Cortex of kidney (tissue), 1 donor: ENCODE results near the gene PPM1H.

ENCODE experiments used
- DNase-seq: peaks from one replicate; lab custom pipeline; 2025; lab: John Stamatoyannopoulos, UW

The PPM1H gene

DNA sequence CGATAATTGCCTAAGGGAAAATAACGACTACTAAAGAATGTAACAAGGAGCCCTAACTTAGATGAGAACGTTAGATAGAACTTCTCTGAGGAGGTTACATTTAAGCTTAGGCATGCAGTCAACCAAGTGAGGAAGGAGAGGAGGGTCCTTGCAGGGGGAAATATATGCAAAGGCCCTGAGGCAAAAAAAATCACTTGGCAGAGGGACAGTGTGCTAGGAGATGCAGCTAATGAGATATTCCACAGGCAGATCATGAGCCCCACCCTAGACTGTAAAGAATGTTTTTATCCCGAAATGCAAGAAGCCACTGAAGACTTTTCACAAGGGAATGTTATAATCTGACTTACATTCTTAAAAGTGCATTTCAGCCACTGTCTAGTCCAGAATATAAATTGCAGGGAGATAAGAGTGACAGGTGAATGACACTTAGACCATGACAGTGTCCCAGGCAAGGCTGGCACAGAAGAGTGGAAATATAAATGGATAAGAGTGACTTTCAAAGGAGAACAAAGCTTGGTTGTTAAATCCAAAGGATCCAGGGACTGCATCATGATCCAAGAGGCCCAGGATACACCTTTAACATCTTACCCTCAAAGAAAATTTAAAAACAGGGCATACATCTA, 61.0 kb downstream of the PPM1H start:
- no peak for DNase-seq

DNA sequence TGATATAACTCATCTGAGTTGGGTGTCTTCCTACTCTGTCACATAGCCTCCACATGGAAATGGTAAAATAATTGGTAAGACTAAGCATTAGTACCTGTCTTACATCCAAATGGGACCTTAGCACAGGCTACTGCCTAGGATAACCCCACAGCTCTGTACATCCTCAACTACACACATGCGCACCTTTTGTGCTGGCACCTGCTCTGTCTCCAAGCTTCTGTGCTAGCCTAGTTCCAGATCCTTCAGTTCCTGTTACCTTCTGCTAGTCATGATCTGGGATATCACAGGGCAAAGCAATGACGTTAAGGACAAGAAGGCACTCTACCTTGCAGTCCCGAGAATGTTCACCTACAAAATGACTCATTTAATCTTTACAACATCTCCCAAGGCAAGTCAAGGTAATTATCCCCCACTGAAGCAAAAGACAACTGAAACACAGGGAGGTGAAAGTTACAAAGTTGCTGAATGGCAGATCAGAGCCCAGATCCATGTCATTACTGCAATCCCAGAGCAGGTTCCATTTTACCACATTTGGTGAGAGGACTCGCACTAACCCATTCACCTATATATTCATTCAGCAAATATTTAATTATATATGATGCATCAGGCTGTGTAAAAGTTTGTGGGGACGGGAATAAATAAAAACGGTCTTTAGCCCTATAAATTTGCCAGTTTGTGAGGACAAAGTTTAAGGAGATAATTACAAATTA, 61.7 kb downstream of the PPM1H start:
- no peak for DNase-seq

DNA sequence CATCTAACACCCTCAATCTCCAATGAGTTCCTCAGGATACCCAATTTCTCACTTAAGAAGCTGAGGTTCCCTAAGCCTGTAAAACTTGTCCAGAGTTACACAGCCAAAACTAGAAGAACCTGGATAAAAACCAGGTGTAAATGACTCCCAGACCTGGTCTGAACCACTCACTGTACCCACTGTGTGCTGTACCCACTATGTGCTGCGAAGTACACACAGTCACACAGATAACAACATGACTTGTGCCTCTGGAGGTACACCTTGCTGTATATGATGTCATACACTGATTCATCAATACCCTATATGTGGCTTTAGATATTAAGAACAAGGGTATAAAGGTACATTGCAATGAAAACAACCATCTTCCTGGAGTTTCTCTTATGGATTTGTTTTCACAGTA, 66.1 kb downstream of the PPM1H start:
- no peak for DNase-seq

DNA sequence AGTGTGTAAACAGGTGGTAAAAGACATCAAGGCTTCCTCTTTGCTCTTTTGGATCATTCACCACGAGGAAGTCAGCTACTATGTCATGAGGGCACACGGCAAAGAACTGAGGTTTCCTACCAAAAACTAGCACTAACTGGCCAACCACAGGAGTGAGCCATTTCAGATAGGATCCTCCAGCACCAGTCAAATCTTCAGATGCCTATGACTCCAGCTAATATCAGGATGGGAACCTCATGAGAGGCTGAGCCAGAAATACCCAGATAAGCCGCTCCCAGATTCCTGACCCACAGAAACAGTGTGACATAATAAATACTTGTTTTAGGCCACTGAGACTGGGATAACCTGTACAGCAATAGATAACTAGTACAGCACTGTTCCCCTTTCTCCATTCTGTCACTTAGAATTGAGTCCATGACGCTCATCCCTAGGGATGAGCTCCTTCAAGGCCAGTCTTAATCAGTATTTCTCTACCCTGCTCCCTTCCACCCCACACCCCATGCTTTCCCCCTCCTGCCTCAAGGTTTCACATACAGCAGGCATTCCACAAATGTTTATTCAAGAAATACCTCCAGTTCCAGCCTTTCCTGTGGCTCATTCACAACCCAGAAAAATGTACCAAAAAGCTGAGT, 68.4 kb downstream of the PPM1H start:
- DNase-seq = no peak

DNA sequence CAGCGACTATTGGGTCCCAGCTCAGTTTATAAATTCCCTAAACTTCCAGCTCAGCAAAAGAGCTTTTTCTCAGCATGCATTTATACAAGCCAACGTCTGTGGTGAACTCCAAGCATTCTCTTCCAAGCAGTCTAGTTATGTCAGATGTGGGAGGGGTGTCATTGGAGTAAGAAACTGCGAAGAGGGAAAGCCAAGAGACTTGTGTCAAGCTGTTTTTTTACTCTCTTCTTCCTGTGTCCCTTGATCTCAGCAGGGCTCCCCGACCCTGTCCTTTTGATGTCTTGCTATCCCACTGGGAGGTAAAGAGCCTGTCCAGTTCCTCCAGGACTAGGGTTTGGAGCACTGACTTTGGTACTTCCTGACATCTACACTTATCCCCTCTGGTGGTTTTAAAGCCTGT, 69.0 kb downstream of the PPM1H start:
- DNase-seq = no peak

DNA sequence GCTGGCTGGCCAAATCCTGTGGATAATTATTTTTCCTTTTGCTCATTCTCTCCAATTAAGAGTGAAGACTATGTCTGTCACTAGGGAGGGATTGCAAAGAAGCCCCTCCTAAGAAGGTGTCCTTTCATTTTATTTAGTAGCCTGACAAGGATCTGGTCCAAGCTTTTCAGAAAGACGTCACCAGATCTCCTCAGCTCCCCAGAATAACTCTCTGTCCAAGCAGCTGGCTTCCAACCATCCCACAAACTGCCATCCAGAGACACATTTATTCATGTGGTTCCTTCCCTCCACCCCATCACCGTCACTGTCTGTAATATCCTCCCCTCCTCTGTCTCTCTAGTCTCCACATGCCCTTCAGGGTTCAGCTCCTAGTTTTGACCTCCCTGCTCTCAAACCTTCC, 69.9 kb downstream of the PPM1H start:
- no peak for DNase-seq

DNA sequence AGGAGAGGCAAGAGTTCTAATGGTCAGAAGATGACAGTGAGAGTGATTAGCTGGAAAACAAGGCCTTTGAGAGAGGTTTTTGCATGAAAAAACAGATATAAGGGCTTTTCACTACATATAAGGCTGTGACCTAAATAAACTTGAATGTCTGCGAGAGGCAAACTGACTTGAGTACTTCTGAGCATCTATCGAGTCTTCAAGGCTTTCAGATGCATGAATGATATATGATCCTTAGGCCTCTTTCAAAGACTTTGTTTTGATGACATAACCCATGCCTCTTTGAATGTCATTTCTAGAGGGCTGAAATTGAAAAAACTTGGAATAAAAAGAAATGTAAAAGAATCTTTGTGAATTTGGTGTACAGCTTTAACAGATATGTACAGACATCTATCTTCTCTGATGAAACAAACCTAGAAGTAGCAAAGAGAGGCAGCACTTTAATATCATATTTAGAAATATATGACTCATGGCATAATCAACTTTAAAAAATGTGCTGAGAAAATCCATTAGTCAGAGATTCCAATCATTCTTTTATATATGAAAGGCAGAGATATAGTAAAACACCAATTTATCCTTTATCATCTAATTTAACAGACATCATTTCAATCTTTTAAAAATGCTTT, 72.6 kb downstream of the PPM1H start:
- no peak for DNase-seq

DNA sequence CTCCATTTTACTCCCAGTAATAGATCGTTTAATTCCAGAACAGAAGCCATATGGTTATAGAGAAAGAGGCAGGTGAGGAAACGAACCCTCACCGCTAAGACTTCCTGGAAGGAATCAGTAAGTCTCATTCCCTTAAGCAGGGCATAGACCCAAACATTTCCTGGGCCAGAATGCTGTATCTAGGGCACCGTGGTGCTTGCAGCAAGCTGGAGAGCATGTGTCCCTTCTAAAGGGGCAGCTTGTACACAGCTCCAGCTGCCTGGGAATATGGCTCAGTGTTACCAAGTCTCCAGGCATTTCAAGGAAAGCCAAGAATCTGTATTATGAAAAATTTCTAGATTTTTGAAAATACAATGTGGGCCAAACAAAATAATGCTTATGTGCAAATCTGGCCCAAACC, 73.4 kb downstream of the PPM1H start:
- no peak for DNase-seq

DNA sequence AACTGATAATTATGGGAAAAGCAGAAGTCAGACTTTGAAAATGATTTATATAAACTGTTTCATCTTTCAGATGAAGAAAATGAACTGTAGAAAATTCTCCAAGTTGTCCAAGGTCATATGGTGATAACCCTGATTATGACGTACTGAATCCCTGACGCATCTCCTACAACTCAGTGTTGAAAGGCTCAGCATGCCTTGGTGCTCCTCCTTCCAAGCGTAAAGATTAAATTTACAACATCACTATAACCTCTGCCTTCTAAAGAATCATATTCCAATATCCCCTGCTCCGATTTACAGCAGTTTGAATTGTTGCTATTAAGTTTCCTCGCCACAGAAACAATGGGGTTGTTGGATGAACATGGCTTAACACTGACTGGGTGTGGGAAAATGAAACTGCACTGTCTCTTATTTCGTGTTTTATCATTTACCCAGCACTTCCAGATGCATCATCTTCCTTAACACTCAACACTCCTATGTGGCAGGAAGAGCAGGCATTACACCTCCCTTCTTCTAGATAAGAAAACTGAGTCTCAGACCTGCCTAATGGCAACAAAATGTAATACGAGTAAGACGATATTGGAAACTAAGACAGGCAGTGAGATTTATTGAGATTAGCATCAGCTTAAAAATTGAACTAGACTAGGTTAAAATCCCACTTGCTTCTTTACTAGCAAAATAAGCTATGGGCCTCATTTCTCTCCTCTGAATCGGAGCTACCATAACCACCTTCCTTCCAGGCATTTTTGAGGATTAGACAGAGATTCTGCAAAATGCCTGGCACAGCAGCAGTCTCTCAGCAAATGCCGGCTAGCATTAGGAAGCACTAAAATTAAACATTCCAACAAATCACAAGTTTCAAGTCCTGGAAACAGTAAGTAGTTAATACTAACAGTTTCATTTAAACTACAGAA, 74.2 kb downstream of the PPM1H start:
- DNase-seq = no peak

DNA sequence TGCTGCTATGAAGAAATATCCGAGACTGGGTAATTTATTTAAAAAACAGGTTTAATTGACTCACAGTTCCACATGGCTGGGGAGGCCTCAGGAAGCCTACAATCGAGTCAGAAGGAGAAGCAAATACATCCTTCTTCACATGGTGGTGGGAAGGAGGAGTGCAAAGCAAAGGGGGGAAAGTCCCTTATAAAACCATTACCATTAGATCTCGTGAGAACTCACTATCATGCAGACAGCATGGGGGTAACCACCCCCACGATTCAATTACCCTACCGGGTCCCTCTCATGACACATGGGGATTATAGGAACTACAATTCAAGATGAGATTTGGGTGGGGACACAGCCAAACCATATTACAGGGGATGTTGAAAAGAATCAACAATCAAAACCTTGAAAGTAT, 74.9 kb downstream of the PPM1H start:
- no peak for DNase-seq

DNA sequence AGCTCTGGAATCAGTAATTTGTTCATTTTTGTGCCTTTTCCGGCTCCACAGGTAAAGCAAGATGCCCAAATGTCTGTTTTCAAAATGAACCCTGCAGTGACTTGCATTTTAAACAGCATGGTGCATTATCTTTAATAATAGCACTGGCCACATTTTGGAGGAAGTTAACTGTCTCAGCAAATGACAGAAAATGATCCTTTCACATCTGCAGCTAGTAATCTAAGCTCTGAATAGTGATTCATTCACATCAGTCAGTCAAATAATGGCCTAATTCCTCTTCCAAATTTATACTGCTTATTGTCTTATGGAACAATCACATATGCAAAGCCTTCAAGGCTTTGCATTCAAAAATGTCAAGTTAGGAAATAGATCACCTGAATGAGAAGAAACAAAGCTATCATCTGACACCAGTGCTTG, 75.6 kb downstream of the PPM1H start:
- DNase-seq = no peak

DNA sequence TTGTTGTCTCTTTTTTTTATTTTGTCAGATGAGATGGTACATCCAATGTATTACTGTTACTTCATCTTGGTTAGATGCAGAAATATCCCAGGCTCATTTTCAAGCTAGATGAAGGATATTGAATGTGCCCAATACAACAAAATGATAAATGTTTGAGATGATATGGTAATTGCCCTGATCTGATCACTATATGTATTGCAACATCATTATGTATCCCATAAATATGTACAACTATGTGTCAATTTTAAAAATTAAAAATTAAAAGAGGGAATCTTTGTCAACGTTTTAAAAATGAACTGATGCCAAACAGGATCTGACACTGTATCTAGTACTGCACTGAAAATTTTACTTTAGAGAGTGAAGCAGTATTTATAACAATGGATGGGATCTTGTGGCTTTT, 78.5 kb downstream of the PPM1H start:
- no peak for DNase-seq

DNA sequence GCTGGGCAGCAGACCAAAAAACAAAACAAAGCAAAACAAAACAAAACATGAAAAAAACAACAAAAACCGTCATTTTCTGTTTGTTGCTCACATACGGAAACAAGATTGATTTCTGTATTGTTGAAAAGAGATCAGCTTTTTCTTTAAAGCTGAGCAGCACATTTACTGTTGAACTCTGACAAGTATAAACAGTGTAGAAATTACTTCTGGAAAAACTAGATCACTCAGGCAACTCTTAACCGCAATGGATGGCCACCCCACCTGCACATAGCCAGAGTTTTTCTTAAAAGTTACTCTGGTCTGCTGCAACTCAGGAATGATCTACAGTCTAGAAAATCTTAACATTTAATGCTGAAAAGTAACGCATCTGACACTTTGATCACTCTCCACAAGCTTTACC, 80.9 kb downstream of the PPM1H start:
- no peak for DNase-seq

DNA sequence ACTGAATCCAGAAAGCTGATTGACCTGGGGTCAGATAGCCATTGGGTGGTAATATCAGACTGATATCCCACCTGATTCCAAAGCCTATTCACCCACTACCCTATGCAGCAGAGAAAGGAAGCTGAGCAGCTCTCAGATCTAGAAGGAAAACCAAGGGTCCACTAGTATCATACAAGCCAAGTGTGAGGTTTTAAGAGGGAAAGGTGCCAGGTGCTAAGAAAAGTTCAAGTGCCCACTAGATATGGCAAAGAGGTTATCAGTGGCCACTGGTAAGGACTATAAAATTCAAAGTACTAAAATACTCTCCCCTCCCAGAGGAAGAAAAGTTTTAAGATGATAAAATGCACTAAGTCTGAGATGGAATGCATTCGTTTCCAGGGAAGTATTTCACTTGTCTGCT, 85.6 kb downstream of the PPM1H start:
- DNase-seq = no peak

DNA sequence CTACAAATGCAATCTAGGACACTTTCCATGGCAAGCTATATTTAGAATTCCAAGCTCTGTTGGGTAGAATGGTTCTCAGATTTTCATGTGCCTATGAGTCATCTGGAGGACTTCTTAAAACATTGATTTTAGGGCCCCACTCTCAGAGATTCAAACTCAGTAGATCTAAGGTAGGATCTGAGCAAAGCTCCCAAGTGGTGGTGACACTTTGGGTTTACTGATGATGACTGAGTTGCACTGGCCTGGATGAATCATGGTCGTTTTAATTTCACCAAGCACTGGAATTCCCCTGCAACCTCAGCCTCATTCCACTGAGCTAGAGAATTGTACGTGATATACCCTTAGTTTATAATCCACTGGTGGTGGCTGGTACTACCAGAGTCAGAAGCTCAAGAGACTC, 86.5 kb downstream of the PPM1H start:
- no peak for DNase-seq

DNA sequence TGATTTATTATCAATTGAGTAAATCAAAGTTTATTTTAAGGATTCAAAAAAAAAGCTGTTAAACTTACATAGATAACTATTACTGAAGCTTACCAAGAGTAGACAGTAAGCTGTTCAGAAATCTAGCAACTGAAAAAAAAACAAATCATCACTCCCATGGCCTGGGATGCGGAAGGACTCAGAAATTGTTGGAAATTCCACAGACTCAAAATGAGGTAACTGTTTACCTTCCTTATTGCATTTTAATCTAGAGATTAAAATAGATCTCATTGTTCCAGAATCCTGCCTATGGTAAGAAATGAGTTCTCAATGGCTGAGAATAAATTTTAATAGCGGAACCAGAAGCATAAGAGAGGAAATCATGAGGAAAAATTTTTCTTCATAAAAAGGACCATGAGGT, 87.2 kb downstream of the PPM1H start:
- DNase-seq = no peak

DNA sequence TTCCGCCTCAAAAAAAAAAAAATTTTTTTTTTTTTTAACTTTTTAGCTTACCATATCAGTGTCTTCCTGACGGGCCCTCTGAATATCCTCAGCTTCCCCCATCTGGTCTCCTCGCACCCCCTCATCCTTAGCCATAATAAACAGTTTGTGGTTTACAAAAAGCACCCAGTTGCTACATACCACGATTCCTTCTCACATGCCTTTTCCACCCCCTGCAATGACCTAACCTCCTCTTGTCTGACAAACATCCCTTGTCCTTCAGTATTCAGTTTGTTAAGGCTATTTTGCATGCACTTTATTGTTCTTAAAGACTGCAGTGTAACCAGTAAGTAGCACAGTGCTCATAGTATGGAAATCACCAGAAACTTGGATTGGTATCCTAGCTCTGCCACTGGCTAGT, 88.5 kb downstream of the PPM1H start:
- no peak for DNase-seq

DNA sequence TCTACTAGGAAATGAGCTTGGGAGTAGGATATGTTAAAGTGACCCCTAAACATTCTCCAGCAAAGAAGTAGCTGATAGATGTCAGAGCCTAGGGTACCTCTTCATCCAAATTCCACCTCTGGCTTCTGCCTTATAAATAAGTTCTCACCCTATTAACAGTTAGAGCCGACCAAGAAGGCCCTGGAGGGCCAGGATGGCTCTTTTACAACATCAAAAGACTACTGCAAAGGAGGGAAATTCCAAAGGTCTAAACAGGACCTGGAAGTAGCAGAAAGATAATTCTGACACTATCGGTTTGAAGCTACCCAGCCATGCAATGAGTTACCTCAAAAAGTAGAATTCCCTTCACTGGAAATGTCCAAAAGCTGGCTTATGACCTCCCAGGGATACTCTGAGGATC, 90.0 kb downstream of the PPM1H start:
- no peak for DNase-seq

DNA sequence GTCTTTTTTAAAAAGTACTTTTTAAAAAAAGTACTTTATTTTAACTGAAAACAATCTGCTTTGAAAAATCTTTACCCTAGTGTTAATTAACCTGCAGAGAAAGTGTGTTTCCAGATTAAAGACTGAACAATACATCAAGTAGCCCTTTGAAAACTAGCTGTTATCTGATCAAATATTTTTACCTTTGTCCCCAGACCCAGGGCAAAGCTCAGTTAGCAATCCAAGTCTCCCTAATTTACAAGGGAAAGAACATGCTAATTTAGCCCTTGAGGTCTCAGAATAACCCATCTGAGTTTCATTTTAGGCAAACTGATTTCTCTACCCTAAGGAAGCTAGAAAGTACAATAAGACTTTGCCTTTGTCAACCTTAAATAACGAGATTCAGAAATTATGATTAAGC, 91.2 kb downstream of the PPM1H start:
- DNase-seq = no peak

DNA sequence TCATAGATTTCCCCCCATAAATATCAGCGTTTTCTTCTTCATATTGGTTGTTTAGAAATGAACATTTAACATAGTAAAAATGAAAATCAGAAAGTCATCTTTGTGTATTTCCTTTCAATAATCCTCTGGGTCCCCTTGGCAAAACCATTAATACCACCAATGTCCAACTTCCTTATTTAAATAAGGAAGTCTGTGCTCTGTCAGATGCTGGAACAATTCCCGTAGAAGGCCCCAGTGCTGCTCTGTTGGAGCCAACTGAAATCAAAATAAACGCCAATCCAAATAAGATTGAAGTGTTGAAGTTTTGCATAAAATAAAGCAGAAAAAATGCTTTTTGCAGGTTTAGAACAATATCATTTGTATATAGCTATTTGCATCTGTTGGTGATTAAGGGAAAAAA, 93.1 kb downstream of the PPM1H start:
- DNase-seq = no peak

DNA sequence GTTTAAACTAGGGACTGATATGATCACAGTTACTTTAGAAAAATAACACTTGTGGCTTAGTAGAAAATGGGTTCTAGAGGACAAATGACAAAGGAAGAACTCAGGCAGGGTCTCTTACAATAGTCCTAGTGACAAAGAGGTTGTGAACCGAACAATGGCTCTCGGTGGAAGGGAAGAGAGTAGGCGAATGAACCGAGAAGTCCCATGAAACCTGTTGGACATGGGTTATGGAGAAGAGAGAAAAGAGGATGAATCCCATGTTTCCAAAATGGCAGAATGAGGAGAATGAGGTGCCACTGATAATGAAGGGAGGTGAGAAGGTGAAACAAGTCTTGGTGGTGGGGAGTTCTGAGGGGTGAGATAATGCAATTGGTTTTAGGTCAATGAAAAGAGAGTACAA, 94.1 kb downstream of the PPM1H start:
- no peak for DNase-seq
